CD14-positive monocyte (primary cell): Measurements from ENCODE around the gene SPNS3. TPM values are rescaled to one million over a fixed set of nuclear protein-coding genes. Genes with fewer than 3 reads are reported as not detected.

Experiments
- DNase-seq, 3 donors: peaks; one replicate each; pipeline ENCODE4 v3.0.0-alpha.2; 2011 to 2022
- H2AFZ ChIP-seq: 2 replicates; pipeline ENCODE4 v1.6.0; 2012; ENCODE audit warnings: mild to moderate bottlenecking, low read depth, low read length, inconsistent platforms; ENCODE audit not compliant: insufficient read depth, poor library complexity, severe bottlenecking
- H3K27ac ChIP-seq, 2 donors: 1 replicate in 1 of 2; 2 replicates in 1 of 2; pipeline ENCODE4 v1.5.1; 2012 to 2013; ENCODE audit warnings: low read length in 2 of 2, control low read depth in 1 of 2, inconsistent platforms in 1 of 2, low read depth in 1 of 2, mild to moderate bottlenecking in 1 of 2
- H3K27me3 ChIP-seq, 2 donors: one replicate each; pipeline versions ENCODE4 v1.6.0 to v1.6.1; 2011 to 2013; ENCODE audit warnings: low read length in 2 of 2; ENCODE audit not compliant: control insufficient read depth in 2 of 2, insufficient read depth in 2 of 2
- H3K36me3 ChIP-seq, 2 donors: replicated peaks in 1 of 2; 1 replicate in 1 of 2; 2 replicates in 1 of 2; pipeline versions ENCODE4 v1.5.1 to v1.6.1; 2012 to 2013; ENCODE audit warnings: low read length in 2 of 2, control low read depth in 1 of 2, inconsistent platforms in 1 of 2, mild to moderate bottlenecking in 1 of 2; ENCODE audit not compliant: insufficient read depth in 2 of 2, control insufficient read depth in 1 of 2
- H3K4me1 ChIP-seq, 2 donors: 1 replicate in 1 of 2; 2 replicates in 1 of 2; pipeline versions ENCODE4 v1.5.1 to v1.6.1; 2012 to 2013; ENCODE audit warnings: low read length in 2 of 2, control low read depth in 1 of 2, inconsistent platforms in 1 of 2, mild to moderate bottlenecking in 1 of 2, moderate library complexity in 1 of 2; ENCODE audit not compliant: insufficient read depth in 2 of 2, control insufficient read depth in 1 of 2
- H3K4me2 ChIP-seq: replicated peaks from 2 replicates; pipeline ENCODE3; 2012; ENCODE audit warnings: low read length, moderate library complexity, mild to moderate bottlenecking; ENCODE audit not compliant: poor library complexity, severe bottlenecking; ENCODE audit errors: extremely low read depth
- H3K4me3 ChIP-seq, 3 experiments: fragments of 200-600 bp in 1 of 3; sonication (generic) in 1 of 3; replicated peaks in 1 of 3; 1 replicate in 2 of 3; 2 replicates in 1 of 3; pipeline ENCODE4 v1.5.1; 2011 to 2013; ENCODE audit warnings: low read length in 3 of 3, mild to moderate bottlenecking in 3 of 3, control low read depth in 2 of 3, low read depth in 2 of 3, inconsistent platforms in 1 of 3, moderate library complexity in 1 of 3
- H3K79me2 ChIP-seq: 2 replicates; pipeline ENCODE4 v1.6.0; 2012; ENCODE audit warnings: mild to moderate bottlenecking, control low read depth, inconsistent platforms, low read length, moderate library complexity; ENCODE audit not compliant: insufficient read depth
- H3K9ac ChIP-seq: 2 replicates; pipeline ENCODE4 v1.6.0; 2017; ENCODE audit warnings: low read length, mild to moderate bottlenecking; ENCODE audit not compliant: insufficient read depth, poor library complexity, severe bottlenecking
- H3K9me3 ChIP-seq, 2 donors: replicated peaks in 1 of 2; 1 replicate in 1 of 2; 2 replicates in 1 of 2; pipeline versions ENCODE4 v1.5.1 to v1.6.1; 2012 to 2013; ENCODE audit warnings: low read length in 2 of 2, control low read depth in 1 of 2; ENCODE audit not compliant: control insufficient read depth in 1 of 2, insufficient read depth in 1 of 2
- H4K20me1 ChIP-seq: 2 replicates; pipeline ENCODE4 v1.6.0; 2012; ENCODE audit warnings: mild to moderate bottlenecking, low read length, control low read depth, moderate library complexity; ENCODE audit not compliant: insufficient read depth
- H3K27ac Mint-ChIP-seq, 7 donors: one replicate each; pipeline ENCODE4 v1.8.0; 2020; ENCODE audit warnings: mild to moderate bottlenecking in 7 of 7, mixed read lengths in 7 of 7, moderate library complexity in 6 of 7, inconsistent platforms in 2 of 7
- H3K27me3 Mint-ChIP-seq, 3 donors: one replicate each; pipeline ENCODE4 v1.8.0; 2021 to 2022; ENCODE audit warnings: low read depth in 3 of 3, mild to moderate bottlenecking in 3 of 3, mixed read lengths in 3 of 3, moderate library complexity in 3 of 3, inconsistent platforms in 1 of 3
- H3K36me3 Mint-ChIP-seq, 2 donors: one replicate each; pipeline ENCODE4 v1.8.0; 2020; ENCODE audit warnings: mixed read lengths in 2 of 2, inconsistent platforms in 1 of 2, mild to moderate bottlenecking in 1 of 2
- H3K4me1 Mint-ChIP-seq: one replicate; pipeline ENCODE4 v1.8.0; 2020; ENCODE audit warnings: mild to moderate bottlenecking, mixed read lengths
- H3K4me3 Mint-ChIP-seq, 2 donors: one replicate each; pipeline ENCODE4 v1.8.0; 2020; ENCODE audit warnings: mild to moderate bottlenecking in 2 of 2, mixed read lengths in 2 of 2, moderate library complexity in 1 of 2
- H3K9me3 Mint-ChIP-seq, 7 donors: one replicate each; pipeline ENCODE4 v1.8.0; 2020 to 2022; ENCODE audit warnings: mixed read lengths in 7 of 7, mild to moderate bottlenecking in 6 of 7, moderate library complexity in 6 of 7, inconsistent platforms in 2 of 7
- WGBS: methylation state at CpG from one replicate; pipeline ENCODE4 v1.1.5; 2013; ENCODE audit warnings: missing lambda C conversion rate; ENCODE audit not compliant: insufficient coverage; 5-methylcytosine and 5-hydroxymethylcytosine counted together
- intact Hi-C, 2 donors: fragments of 100-400 bp; cut with micrococcal nuclease; formaldehyde crosslinking; loops; one replicate each; pipeline versions ENCODE4 v1.15.0 to v1.15.1; 2023
- polyA plus RNA-seq, 3 donors: library from polyadenylated mRNA; depleted of rRNA in 1 of 3; unstranded in 2 of 3; stranded (reverse) in 1 of 3; fragments of 300-500 nt in 2 of 3; fragments of >200 nt in 1 of 3; fragmentation: Illumina TruSeq in 2 of 3; gene quantifications; 1 replicate in 2 of 3; 2 replicates in 1 of 3; pipeline ENCODE4 v1.2.3, GENCODE V29; 2012 to 2021
- TF ChIP-seq, protein P1 (sequence below): fragments of 200-600 bp; IDR thresholded peaks from one replicate; pipeline ENCODE4 v1.8.0; 2022; ENCODE audit warnings: antibody characterized with exemption, mild to moderate bottlenecking

Gene SPNS3
- polyA plus RNA-seq, 3 donors: 2.3 to 5.7 (median 4.5) TPM

GRCh38 chr17:4395111-4395478 lies 38.6 kb upstream of the SPNS3 start:
- peaks cover 0 to 5% (median 0%) of the 10 kb centered on the region in 7 donors for H3K9me3 Mint-ChIP-seq
- Histone ChIP-seq H3K79me2 (no peaks in the 10 kb centered on the region), H3K27ac (no peak overlapping the region), H2AFZ (no peak overlapping the region), H4K20me1 (no peaks in the 10 kb centered on the region), H3K36me3 (no peaks in the 10 kb centered on the region), H3K9me3 (no peaks in the 10 kb centered on the region), H3K4me1 (no peaks in the 10 kb centered on the region), H3K27me3 (no peaks in the 10 kb centered on the region), H3K4me2 (no peak overlapping the region), H3K9ac (no peak overlapping the region), H3K4me3 (no peak overlapping the region)
- H3K4me3 Mint-ChIP-seq: no peak overlapping the region
- H3K27me3 Mint-ChIP-seq: peaks cover 0 to 17% (median 7%) of the 10 kb centered on the region in 3 donors
- intact Hi-C loops: no loop called here
- peaks cover 10% of the 10 kb centered on the region for H3K4me1 Mint-ChIP-seq
- no peaks in the 10 kb centered on the region for H3K36me3 Mint-ChIP-seq
- TF ChIP-seq, protein P1, sequence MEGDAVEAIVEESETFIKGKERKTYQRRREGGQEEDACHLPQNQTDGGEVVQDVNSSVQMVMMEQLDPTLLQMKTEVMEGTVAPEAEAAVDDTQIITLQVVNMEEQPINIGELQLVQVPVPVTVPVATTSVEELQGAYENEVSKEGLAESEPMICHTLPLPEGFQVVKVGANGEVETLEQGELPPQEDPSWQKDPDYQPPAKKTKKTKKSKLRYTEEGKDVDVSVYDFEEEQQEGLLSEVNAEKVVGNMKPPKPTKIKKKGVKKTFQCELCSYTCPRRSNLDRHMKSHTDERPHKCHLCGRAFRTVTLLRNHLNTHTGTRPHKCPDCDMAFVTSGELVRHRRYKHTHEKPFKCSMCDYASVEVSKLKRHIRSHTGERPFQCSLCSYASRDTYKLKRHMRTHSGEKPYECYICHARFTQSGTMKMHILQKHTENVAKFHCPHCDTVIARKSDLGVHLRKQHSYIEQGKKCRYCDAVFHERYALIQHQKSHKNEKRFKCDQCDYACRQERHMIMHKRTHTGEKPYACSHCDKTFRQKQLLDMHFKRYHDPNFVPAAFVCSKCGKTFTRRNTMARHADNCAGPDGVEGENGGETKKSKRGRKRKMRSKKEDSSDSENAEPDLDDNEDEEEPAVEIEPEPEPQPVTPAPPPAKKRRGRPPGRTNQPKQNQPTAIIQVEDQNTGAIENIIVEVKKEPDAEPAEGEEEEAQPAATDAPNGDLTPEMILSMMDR: no peak
- DNase-seq: no peak
- no peak overlapping the region for H3K27ac Mint-ChIP-seq
- 100% methylated on average over 1 of the region's 3 CpGs for WGBS

- Histone ChIP-seq H3K79me2 (no peaks in the 10 kb centered on the region), H4K20me1 (no peaks in the 10 kb centered on the region), H3K36me3 (no peaks in the 10 kb centered on the region), H3K4me2 (no peak overlapping the region), H3K4me3 (no peak overlapping the region), H3K27me3 (no peaks in the 10 kb centered on the region), H3K9me3 (no peaks in the 10 kb centered on the region), H3K4me1 (no peaks in the 10 kb centered on the region), H3K9ac (no peak overlapping the region), H3K27ac (no peak overlapping the region), H2AFZ (no peak overlapping the region)
- no peaks in the 10 kb centered on the region for H3K36me3 Mint-ChIP-seq
- no peak overlapping the region for H3K27ac Mint-ChIP-seq
- intact Hi-C loops: no loop called here
- peaks cover 10% of the 10 kb centered on the region for H3K4me1 Mint-ChIP-seq
- WGBS: no CpG with 5 or more reads among the region's 6 CpGs
- peaks cover 0 to 6% (median 0%) of the 10 kb centered on the region in 7 donors for H3K9me3 Mint-ChIP-seq
- TF ChIP-seq, protein P1: no peak
- no peak for DNase-seq
- H3K27me3 Mint-ChIP-seq: peaks cover 1 to 13% (median 5%) of the 10 kb centered on the region in 3 donors
- H3K4me3 Mint-ChIP-seq: no peak overlapping the region
These were observed 35.9 kb upstream of the SPNS3 start for GRCh38 chr17:4397840-4398239.
